ENCODE results near the gene CRACR2B.

CRACR2B gene

DNA sequence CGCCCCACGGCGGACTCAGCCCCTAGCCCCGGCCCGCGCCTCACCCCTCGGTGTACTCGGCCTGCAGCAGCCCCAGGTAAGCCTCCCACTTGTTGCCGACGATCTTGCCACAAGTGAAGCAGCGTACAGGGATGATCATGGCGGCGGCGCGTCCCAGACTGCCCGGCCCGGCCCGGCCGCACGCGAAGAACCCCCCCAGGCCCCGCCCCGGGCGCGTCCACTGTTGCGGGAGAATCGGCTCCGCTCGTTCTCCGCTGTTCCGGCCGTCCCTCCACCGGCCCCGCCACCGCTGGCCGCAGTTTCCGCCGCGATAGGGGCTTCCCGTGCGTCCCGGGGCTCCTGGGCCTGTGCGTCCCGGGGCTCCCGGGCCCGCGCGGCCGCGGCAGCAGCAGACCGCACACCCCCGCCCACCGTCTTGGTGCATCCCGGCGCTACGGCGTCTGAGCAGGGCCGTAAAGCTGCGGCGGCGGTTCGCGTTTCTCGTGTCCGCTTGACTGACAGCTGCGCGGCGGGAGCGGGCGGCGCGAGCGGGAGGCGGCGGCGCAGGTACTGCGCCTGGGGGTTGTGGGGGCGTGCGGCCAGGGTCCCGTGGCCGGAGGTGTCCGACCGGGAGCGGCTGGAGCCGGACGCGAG, 14.8 kb downstream of the CRACR2B start, which contains the start of the genes POLR2L and TSPAN4 (continued):
- TF ChIP-seq, protein P1, sequence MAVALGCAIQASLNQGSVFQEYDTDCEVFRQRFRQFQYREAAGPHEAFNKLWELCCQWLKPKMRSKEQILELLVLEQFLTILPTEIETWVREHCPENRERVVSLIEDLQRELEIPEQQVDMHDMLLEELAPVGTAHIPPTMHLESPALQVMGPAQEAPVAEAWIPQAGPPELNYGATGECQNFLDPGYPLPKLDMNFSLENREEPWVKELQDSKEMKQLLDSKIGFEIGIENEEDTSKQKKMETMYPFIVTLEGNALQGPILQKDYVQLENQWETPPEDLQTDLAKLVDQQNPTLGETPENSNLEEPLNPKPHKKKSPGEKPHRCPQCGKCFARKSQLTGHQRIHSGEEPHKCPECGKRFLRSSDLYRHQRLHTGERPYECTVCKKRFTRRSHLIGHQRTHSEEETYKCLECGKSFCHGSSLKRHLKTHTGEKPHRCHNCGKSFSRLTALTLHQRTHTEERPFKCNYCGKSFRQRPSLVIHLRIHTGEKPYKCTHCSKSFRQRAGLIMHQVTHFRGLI (tag by site-specific recombination; IDR thresholded peaks at IDR 0.05), result no peak
- TF ChIP-seq, protein P2, sequence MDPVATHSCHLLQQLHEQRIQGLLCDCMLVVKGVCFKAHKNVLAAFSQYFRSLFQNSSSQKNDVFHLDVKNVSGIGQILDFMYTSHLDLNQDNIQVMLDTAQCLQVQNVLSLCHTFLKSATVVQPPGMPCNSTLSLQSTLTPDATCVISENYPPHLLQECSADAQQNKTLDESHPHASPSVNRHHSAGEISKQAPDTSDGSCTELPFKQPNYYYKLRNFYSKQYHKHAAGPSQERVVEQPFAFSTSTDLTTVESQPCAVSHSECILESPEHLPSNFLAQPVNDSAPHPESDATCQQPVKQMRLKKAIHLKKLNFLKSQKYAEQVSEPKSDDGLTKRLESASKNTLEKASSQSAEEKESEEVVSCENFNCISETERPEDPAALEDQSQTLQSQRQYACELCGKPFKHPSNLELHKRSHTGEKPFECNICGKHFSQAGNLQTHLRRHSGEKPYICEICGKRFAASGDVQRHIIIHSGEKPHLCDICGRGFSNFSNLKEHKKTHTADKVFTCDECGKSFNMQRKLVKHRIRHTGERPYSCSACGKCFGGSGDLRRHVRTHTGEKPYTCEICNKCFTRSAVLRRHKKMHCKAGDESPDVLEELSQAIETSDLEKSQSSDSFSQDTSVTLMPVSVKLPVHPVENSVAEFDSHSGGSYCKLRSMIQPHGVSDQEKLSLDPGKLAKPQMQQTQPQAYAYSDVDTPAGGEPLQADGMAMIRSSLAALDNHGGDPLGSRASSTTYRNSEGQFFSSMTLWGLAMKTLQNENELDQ (tag by site-specific recombination; IDR thresholded peaks at IDR 0.05; ENCODE audit: low read depth), result no peak
- no peak for TF ChIP-seq ZNF175 (tag by site-specific recombination; IDR thresholded peaks at IDR 0.05)
- TF ChIP-seq, protein P3, sequence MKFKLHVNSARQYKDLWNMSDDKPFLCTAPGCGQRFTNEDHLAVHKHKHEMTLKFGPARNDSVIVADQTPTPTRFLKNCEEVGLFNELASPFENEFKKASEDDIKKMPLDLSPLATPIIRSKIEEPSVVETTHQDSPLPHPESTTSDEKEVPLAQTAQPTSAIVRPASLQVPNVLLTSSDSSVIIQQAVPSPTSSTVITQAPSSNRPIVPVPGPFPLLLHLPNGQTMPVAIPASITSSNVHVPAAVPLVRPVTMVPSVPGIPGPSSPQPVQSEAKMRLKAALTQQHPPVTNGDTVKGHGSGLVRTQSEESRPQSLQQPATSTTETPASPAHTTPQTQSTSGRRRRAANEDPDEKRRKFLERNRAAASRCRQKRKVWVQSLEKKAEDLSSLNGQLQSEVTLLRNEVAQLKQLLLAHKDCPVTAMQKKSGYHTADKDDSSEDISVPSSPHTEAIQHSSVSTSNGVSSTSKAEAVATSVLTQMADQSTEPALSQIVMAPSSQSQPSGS (tag by site-specific recombination; IDR thresholded peaks at IDR 0.05; ENCODE audit: low read depth), result no peak
- TF ChIP-seq ZNF416 (tag by site-specific recombination; IDR thresholded peaks at IDR 0.05), result no peak
- no peak for TF ChIP-seq EGR2 (tag by site-specific recombination; IDR thresholded peaks at IDR 0.05; ENCODE audit: low read depth)
- TF ChIP-seq ZNF830 (tag by site-specific recombination; IDR thresholded peaks at IDR 0.05; ENCODE audit: low read depth), result no peak
- TF ChIP-seq ZNF510 (tag by site-specific recombination; IDR thresholded peaks at IDR 0.05; ENCODE audit: insufficient replicate concordance), result no peak
- TF ChIP-seq ZNF596 (tag by site-specific recombination; IDR thresholded peaks at IDR 0.05), result no peak
- no peak for TF ChIP-seq ZNF266 (tag by site-specific recombination; IDR thresholded peaks at IDR 0.05; ENCODE audit: low read depth)

DNA sequence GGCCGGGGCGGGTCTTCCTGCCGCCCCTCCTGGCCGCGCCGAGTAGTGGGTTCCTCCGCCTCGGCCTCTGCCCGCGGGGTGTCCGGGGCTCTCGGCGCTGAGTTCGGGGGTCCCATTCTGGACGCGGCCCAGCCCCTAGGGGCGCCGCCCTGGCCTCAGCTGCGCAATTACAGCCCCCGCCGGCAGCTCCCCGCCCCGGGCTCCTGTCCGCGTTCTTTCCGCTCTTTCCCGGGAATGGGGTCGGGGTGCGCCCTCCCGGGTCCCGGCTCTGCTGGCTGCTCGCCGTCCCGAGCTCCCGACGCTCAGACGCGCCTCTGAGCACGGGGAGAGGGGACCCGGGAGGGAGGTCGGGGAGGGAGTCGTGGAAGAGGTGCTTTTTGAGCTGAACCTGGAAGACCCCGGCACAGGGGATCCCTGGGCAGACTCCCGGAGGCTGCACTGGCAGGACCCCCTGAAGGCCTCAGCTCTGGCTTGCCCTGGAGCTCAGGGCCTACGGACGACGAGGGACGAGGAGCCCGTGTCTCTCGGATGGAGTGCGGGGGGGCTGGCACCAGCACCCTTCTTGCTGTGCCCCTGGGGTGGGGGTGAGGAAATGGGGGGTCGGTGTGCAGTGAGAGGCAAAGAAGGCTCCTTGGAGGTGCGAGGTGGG, 15.5 kb downstream of the CRACR2B start:
- ChIA-PET CTCF (interaction anchor here (0.8 to 0.9 kb wide), 2 partner anchors 9 to 207 kb away, joined by 3 to 4 read pairs; no protein-coding TSS in a partner anchor), POLR2A (interaction anchor here (0.6 to 6.9 kb wide), 11 partner anchors 12 to 82 kb away, joined by 3 to 70 read pairs (median 6); partner anchors contain the start of genes CD151, CRACR2B, PNPLA2 and RPLP2)
- Histone ChIP-seq H3K4me3 (ENCODE audit: low read depth, low read length) (peak overlapping the region; percentile 89), H3K4me1 (ENCODE audit: control insufficient read depth, insufficient read depth, low read length) (0 out of 2 replicates have a peak, but pooled peaks cover 4% of the 10 kb centered on the region), H3K36me3 (ENCODE audit: control insufficient read depth in 2 of 2, insufficient read depth in 1 of 2, low read length in 2 of 2) (peaks cover 0 to 31% of the 10 kb centered on the region in 2 experiments; a peak in 1 of 3 replicates), H3K27ac (ENCODE audit: extremely low read depth, low read depth, low read length) (no peak overlapping the region), H3K9me3 (ENCODE audit: control insufficient read depth, insufficient read depth, low read depth, low read length) (no peaks in the 10 kb centered on the region)
- TF ChIP-seq GLIS2 (tag by site-specific recombination; IDR thresholded peaks at IDR 0.05) (peak; percentile 49), ZNF335 (tag by site-specific recombination; conservative IDR thresholded peaks at IDR 0.05) (peak; percentile 44), ZNF221 (tag by site-specific recombination; IDR thresholded peaks at IDR 0.05; ENCODE audit: borderline replicate concordance) (no peak), ZNF341 (tag by site-specific recombination; IDR thresholded peaks at IDR 0.05; ENCODE audit: low read depth) (0 out of 2 replicates have a peak, but pooled peaks have one; percentile 19), ZBTB20 (tag by site-specific recombination; IDR thresholded peaks at IDR 0.05) (peak; percentile 77), ZIC2 (tag by site-specific recombination; IDR thresholded peaks at IDR 0.05) (0 out of 2 replicates have a peak, but pooled peaks have one; percentile 10), ZNF324 (tag by site-specific recombination; IDR thresholded peaks at IDR 0.05) (no peak)
- TF ChIP-seq, protein P4, sequence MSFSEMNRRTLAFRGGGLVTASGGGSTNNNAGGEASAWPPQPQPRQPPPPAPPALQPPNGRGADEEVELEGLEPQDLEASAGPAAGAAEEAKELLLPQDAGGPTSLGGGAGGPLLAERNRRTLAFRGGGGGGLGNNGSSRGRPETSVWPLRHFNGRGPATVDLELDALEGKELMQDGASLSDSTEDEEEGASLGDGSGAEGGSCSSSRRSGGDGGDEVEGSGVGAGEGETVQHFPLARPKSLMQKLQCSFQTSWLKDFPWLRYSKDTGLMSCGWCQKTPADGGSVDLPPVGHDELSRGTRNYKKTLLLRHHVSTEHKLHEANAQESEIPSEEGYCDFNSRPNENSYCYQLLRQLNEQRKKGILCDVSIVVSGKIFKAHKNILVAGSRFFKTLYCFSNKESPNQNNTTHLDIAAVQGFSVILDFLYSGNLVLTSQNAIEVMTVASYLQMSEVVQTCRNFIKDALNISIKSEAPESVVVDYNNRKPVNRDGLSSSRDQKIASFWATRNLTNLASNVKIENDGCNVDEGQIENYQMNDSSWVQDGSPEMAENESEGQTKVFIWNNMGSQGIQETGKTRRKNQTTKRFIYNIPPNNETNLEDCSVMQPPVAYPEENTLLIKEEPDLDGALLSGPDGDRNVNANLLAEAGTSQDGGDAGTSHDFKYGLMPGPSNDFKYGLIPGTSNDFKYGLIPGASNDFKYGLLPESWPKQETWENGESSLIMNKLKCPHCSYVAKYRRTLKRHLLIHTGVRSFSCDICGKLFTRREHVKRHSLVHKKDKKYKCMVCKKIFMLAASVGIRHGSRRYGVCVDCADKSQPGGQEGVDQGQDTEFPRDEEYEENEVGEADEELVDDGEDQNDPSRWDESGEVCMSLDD (tag by site-specific recombination; IDR thresholded peaks at IDR 0.05), result peak; percentile 50; the same call in 1 of the 2 replicates

Data from HEK293 (cell line).